GM19467 (cell line): Measurements from ENCODE around the gene CTNNA2.

Experiments
- ATAC-seq: cut with Tn5 transposase; IDR thresholded peaks from one replicate; pipeline ENCODE4 v1.9.1; 2021; ENCODE audit warnings: mild to moderate bottlenecking, moderate library complexity; ENCODE audit not compliant: unreplicated experiment

CTNNA2 gene

DNA sequence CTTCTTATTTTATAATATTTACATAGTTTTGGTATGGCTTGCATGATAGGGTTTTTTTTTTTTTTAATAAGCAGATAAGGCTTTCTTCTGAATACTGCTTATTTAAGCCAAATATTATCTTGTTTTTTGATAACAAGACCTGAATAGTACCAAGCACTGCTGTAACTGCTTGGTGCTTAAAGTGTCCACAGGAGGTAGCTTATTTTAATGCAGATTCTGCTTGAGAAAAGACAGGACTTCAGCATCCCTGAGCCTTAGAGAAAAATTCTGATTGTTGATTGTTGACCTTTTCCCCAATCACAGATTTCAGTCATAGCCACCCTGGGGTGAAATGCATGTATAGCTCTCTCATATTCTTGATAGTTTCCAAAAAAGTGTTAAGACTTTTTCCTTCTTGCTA lies 336.4 kb downstream of the CTNNA2 start:
- no peak for ATAC-seq

DNA sequence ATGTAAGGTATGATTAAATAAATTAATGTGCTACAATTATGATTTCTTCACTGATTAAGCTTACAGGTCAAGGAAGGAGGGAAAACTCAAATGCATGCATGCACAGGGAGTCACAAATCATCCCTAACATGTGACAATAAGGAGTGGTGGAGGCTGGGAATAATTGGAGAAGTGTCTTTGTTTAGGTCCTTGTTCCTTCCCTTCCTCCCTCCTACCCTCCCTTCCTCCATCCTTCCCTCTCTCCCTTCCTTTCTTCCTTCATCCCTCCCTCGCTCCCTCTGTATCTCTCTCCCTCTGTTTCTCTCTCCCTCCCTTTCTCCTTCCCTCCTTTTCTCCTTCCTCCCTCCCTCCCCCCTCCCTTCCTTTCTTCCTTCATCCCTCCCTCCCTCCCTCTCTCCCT lies 337.1 kb downstream of the CTNNA2 start:
- no peak for ATAC-seq

DNA sequence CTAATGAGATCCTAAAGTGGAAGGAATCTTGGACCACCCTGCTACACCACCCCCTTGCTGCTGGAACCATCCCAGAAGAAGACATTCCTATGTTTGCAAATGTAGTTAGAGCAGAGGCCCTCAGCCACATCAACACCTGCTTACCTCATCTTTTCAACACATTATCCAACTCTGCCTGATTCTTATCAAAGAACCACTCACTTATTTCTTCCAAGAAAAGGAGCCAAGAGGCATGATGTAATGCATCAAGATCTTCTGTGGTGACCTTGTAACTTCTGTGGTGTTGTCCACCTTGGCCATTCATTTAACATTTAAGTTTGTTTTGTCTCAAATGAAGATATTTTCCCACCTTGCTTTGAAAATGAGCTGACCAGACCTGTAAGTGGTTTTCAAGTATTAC lies 338.1 kb downstream of the CTNNA2 start:
- ATAC-seq = no peak

DNA sequence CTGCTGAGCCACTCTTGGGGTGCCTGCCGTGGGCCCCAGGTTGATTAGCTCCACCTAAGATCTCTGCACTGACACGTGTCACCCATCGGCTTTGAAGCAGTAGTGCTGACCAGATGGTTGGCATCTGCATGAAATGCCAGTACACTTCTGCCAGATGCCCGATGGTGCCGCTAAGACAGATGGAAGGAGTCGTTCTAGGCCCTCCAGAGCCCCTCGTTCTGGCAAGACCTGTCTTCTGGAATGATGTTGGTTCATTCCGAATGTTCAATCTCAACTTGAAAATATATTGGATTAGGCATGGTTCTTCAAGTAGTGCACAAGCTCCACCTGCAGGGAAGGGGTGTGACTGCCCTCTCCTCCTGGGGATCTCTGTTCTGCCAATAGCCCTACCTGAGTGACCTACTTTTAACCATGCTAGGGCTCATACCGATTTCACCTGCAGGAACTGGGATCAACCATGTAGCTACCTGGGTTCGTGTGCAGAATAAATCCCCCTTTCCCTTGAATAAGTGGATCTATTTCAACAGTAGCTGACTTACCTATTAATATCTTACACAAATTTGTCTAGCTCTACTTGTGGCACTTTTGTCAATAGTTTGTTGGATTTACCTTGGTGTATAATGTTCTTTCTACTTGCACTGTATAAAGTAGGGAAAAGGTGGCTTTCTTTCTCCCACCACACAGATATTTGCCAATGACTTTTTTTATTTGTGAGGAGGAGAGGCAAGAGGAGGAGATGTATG lies 342.6 kb downstream of the CTNNA2 start:
- ATAC-seq = no peak

DNA sequence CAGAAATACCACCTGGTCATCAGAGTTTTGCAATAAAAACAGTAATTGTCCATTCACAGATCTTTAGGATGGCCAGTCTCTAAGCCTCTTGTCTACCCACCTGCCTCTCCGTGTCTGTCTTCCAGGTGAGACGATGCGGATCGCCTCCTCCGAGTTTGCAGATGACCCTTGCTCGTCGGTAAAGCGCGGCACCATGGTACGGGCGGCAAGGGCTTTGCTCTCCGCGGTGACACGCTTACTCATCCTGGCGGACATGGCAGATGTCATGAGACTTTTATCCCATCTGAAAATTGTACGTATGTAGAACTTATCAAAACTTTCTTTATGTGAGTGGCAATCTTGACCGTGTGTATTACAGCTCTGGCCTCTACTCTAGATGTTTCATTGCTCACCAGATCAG lies 345.0 kb downstream of the CTNNA2 start:
- no peak for ATAC-seq

DNA sequence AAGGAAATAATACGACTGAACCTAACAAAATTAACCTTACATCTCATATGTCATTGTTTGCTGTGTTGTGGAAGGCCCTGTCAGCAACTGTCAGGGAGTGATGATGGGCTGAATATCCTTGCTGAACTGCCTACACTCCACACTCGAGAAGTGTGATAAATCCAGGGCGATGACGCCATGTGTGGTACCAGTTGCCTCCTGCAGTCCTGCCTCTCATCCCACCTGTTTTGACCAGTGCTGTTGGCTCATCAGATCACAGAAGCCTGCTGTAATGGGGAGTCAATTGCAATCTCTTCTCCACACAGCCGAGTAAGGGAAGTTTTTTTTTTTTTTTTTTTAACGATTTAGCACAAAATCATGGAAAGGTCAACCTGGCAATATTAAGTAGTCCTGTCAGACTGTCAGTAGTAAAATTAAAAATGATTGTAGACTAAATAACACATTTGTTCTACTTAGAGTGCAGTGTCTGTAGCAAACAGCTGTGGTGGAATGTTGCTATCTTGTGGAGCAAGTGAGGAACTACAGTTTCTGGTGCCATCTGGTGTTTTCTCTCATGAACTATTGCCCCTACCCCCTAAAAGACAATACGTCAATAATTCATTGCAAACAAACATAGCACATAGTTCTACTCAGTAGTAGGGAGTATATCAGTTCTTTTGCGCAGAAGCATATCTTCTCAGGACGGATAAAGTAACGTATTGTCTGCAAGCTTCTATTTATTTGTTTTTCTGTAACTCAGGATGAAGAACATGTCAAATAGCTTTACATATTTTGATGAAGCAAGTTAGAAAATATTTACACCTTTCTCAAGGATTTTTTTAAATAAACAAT lies 347.6 kb downstream of the CTNNA2 start:
- no peak for ATAC-seq

DNA sequence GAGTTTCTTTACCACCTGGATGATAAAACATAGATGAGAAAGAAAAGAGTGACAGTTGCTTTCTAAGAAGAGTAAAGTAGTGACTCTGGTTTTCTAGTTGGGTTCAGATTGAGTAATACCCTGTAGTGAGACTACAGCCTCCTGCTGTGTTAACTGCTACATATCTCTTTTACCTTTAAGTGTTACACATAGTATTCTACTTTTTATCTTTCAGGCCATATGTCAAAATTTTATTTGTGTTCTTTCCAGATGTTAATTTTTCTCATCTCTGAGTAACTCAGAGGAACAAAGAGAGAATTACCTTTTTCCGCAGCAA lies 348.2 kb downstream of the CTNNA2 start:
- no peak for ATAC-seq

DNA sequence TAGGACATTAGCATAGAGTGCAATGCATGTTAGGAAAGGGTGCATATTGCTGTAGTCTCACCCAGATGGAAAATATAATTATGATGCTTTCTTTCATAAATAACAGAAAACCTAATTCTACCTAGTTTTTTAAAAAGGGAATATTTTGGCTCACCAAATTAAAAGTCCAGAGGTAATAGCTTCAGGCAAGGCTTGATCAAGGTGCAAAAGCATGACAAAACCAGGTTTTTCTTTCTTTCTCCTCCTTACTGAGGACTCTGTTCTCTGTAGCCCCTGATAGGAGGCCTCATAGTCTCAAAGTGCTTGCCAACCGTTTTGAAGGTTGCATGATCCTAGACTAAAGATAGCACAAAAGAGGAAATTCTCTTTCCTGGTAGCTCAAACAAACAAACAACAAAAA lies 349.9 kb downstream of the CTNNA2 start:
- no peak for ATAC-seq

DNA sequence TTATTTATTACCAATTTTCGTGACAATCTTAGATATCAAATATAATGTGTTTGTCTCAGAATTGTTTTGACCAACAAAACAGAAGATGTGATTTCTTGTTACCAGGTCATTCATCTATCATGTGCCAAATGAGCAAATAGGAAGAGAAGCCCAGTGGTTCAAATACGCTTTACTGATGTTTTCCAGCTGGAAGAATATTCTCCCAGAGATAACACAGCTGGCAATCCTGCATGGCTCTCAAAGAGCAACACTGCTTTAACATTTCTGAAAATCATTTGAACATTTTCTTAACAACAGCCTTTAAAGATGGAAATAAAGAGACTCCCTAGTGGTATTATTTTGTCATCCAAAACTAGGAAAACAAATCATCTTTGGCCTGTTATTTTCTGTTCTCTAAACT lies 359.8 kb downstream of the CTNNA2 start:
- ATAC-seq = no peak

DNA sequence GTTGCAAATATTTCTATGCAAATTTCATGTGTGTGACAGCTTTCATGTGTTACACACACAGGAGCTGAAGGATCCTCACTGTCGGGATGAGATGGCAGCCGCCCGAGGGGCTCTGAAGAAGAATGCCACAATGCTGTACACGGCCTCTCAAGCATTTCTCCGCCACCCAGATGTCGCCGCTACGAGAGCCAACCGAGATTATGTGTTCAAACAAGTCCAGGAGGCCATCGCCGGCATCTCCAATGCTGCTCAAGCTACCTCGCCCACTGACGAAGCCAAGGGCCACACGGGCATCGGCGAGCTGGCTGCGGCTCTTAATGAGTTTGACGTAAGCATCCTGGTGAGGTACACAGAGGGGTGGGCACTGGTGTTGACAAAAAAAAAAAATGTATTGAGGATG lies 361.2 kb downstream of the CTNNA2 start:
- no peak for ATAC-seq

DNA sequence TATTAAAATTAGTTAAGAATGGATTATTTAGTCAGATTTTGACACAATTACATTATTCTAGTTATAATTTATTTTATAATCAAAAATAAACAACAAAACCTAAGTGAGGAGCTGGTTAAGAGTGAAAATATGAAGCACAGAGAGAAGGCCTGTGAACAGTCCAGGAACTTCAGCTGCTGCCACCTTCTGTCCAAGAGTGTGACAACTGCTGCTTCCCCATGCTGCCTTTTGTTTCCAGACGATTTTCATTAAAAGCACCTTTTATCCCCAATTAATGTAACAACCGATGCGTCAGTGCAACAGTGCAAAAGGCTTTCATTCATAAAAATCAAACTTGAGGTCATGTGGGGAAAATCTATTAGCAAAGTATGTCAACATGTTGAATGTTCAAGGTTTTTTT lies 363.6 kb downstream of the CTNNA2 start:
- no peak for ATAC-seq

DNA sequence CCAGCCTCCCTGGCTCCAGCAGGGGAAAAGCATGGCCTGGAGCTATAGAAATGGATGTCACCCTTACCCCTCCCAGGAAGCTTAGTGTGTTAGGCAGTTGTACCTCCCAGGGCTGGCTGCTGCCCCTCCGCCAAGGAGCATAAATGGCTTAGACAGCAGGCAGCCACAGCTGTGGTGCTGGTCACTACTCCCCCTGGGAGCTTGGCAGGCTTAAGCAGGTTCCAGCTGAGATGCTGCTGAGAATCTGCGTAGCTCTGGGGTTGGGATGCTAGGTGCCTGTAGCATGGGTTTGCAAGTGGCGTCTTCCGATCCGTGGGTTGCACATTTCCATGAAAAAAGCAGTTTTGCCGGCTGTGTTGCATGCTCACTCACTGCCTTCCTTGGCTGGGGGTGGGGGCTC lies 369.7 kb downstream of the CTNNA2 start:
- ATAC-seq = no peak

DNA sequence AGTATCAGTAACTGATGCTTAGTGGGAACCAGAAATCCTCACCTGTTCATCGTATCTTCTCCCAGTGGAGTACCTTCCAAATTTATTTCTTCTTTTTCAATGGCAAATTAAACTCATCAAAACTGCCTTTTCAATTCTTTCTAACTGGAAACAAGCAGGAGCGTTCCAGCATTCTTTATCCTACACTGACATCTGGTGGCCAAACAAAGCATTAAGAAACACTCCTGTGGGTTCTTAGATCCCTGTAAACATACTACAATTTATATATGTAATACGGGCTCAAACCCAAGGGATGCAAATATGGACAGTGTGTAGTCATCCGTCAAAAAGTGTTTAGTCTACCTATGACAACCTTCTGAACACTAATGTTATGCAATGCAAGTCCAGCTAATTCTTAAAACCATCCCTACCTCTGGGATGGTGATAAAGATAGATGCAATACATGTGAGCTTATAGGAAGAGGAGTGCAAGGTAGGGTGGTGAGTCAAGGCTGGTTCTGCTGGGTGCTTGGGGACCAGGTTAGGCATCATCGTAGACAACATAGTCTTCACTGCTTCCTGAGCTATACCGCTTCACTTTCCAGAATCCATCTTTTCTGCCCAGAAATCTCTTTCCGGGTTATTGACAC lies 375.0 kb downstream of the CTNNA2 start:
- ATAC-seq = no peak

DNA sequence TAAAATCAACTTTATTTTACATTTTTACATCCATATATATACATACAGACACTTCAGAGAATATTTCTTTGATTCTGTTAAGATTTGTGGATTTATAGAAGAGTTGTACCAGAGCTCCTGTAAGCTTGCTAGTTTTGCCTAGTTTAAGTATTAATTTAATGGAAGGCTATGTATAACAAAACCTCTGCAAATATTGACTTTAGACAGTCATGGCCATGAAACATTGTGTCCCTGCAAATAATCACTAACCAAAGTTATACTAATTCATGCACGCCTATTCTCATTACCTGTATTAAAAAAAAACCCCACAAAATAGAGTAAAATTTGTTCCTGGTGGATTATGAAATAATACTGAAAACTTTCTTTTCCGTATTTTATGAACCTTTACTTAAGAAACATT lies 379.3 kb downstream of the CTNNA2 start:
- no peak for ATAC-seq

DNA sequence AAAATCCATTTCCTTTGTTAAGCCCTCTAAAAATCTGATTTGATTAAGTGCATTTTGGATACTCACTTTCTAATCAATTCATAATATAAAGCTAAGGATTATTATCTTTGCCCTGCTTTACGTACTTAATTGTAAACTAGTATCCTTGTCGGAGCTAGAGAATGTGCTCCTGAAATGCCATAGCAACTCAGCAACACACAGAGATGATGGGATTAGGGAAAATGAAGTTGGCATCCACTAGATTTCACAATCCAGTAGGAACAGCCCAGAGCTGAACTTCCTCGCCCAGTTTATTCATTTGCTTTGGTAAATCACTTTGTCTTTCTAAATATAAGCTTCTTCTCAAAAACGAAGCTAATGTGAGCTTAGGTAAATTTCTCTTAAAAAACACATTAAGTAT lies 386.3 kb downstream of the CTNNA2 start:
- ATAC-seq = no peak

DNA sequence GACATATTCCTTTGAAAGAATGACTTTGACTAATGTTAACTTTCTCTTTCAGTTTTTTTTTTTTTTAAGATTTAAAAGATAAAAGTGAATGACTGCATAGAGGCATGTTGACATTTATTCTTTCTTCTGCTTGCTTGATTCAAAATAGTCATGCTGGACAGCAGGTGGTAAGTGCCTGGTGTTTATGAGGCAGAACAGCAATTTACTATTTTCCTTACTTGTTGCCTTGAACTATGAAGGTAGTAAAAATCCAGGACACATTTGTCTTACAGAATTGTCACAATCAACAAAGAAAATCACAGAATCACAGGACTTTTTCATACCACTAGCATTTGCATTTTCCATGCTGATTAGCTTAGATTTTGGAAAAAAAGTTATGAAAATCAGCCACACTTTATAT lies 388.3 kb downstream of the CTNNA2 start:
- no peak for ATAC-seq

DNA sequence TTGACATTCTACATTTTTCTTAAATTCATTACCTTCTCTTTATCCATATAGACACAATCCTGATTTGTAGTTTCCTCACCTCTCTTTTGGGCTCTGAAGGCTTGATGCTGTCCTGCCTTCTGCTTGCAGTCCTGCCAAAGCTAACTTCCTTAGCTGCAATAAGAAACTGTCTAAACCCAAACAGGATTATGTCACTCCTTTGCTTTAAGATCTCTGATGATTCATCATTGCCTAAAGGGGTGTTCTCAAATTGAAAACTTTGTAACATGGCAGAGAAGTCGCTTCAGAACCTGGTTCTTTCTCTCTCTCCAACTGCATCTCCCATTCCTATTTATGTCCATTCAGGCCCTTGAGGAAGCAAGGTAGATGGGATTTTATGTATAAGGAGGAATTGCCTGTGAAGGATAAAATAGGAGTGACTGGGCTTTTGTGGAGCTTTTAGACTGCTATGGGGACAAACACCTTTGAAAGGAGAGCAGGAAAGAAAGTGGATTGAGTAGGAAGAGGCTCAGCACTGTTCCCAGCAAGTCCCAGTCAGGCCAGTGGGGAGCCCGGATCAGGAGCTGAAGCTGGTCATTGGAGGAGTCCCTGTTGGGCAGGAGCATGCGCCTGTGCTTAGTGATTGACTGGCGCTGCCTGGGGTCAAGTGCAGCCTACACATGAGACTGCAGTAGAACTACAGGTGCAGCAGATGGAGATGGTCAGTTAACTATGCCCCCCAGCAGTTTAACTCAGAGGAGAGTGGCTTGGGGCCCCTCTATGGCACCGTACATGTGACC lies 390.6 kb downstream of the CTNNA2 start:
- no peak for ATAC-seq

DNA sequence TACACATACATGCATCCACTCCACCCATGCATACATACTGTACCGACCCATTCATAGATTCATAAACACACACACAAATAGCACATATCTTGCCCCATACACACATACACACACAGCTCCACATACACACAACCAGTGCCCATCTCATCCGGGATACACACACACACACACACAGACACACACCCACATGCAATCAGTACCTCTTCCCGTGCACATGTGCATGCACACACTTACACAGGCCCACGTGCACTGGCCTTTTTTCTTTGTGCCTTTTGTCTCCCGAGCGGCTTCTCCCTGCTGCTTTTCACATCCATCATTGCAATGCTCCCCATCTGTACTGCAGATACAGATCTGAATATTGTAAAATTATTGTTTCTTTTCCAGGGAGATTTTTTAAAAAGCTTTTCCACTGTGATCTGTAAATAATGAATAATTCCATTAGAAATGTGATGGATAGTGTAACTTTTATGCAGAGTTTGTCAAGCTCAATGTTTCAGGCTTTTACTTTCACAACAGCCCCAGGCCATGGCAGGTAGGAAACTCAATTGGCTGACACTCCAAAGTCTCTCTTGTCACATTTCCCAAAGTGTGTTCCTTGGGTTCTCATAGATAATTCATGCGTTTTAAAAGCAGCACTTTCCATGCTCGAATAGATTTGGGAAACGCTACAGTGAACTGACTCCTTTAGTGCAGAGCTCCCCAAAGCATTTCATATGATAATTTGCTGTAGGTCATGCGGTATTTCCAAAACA lies 393.5 kb downstream of the CTNNA2 start:
- no peak for ATAC-seq

DNA sequence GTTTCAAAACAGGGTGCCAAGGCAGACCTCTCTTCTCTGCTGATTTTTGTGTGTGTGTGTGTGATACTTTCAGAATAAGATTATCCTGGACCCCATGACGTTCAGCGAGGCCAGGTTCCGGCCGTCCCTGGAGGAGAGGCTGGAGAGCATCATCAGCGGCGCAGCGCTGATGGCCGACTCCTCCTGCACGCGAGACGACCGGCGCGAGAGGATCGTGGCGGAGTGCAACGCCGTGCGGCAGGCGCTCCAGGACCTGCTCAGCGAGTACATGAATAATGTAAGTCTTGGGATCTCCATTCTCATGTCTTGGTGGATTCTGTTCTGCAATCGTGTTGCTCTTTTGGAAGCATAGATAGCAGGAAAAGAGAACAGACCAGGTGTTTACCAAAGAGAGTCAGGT lies 396.7 kb downstream of the CTNNA2 start:
- ATAC-seq = no peak

DNA sequence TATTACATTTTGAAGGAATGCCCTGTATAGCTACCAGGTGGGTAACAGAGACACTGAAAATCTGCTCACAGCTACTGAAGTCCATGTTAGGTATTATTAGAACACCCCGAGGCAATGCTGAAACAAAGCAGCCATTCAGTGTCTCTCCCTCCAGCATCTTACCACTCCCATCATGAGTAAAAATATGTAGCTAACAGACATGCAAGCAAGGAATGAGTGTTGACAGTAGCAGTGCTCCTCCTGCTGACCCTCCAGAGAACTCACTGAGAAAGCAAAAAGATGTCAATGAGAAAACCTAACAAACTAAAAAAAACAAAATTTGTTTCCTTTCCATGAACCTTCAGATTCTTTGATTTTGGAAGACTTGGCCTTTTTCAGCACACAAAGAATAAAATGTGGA lies 397.8 kb downstream of the CTNNA2 start:
- no peak for ATAC-seq

DNA sequence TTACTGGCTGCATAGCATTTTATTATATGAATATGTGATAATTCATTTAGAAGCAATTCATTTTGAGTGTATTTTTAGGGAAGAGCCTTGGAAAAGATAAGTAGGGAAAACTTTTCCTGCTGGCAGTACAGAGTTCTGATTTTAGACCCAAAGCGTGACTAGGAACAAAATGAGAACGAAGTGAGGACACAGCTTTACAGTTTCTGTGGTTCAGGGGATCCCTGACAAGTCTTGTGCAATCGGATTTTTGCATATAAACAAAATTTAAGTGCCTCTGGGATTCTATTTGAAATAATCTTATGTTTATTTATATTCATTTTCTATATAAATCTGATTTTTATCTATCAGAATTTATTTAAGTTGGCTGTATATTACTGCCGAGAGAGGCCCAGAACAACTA lies 402.6 kb downstream of the CTNNA2 start:
- ATAC-seq = no peak
